C1 segment of cervical spinal cord (tissue), 14 donors: ENCODE data around the gene SRGN.
"Not testable (repeated sequence)": the region's sequence is repeated elsewhere in the genome, so short reads cannot be mapped to it uniquely, and the experiment has no call there.

ENCODE experiments used
- DNase-seq, 14 donors: peaks; one replicate each; lab custom pipeline; 2025; lab: John Stamatoyannopoulos, UW

Gene SRGN

GRCh38 chr10:69130251-69130650 is 42.3 kb downstream of the SRGN start:
- no peak for DNase-seq

- no peak for DNase-seq
Measured at GRCh38 chr10:69139961-69140360, 52.1 kb downstream of the SRGN start.

GRCh38 chr10:69141304-69141703 is 53.4 kb downstream of the SRGN start:
- no peak for DNase-seq

- DNase-seq = not testable (repeated sequence)
Measured at GRCh38 chr10:69142074-69142473, 54.2 kb downstream of the SRGN start.

GRCh38 chr10:69142983-69143382 is 55.1 kb downstream of the SRGN start:
- no peak for DNase-seq

- no peak for DNase-seq
Measured at GRCh38 chr10:69145329-69145728, 57.4 kb downstream of the SRGN start.

GRCh38 chr10:69145864-69146263 is 58.0 kb downstream of the SRGN start:
- no peak for DNase-seq

- DNase-seq = no peak
Measured at GRCh38 chr10:69146759-69147158, 58.9 kb downstream of the SRGN start.

- DNase-seq = no peak
Measured at GRCh38 chr10:69151984-69152383, 64.1 kb downstream of the SRGN start.

GRCh38 chr10:69153227-69153626 is 65.3 kb downstream of the SRGN start:
- no peak for DNase-seq
